ENCODE data around the gene DOCK2.
A peak's percentile ranks its signal among the peaks of the same experiment; 100 is the strongest.

Gene DOCK2

DNA sequence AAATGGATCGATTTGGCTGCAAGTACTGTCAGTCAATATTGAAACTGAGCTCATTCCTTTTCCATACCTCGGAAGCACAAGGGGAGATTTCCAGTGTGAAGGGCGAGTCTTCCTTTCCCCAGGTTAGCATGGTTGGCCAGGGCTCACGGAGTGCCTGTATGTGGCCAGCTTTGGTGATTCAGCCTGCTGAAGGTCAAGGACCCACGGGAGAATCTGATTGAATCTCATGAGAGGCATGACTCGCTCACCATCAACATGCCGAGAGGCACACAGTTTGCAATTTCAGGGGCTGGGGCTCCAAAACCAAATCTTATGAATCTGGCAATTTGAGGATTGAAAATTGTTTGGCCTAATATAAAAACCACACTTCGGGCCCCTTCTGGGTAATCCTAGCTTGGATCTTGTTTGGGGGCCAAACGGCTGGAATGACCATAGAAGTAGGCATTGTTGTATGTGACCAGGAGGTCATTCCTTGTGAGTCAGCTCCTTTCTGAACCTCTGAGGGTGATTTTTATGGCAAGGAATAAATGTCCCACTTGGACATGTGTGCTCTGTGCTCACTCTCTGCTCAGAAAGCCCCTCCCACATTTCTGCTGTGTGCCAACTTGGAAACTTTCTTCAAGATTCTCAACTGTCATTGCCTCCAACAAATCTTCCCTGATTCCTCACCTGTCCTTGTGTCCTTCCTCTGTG lies 69.8 kb downstream of the DOCK2 start:
- peak overlapping the region in 3 of 11 experiments; percentile 1 to 72 (median 10); a peak in 3 of 22 replicates for H3K4me2 ChIP-seq

DNA sequence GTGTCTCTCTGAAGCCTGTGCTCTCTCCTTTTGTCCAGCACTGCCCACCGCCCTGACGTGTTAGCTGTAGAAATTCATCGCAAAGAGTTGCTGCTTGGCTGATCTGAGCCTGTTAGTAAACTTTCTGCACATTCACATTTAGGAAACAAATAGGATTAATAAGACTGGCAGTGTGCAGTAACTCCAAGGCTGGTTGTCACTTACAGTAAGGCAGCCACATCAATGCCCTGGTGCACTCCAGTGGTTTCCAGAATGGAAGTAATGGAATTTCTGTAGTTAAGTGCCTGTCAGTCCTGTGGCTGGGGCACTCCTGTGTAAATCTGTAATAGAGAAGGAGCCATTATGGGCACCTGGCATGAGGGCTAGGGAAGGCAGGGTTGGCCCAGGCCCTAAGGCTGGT lies 70.6 kb downstream of the DOCK2 start:
- Histone ChIP-seq H3K4me1 (peaks cover 28 to 53% (median 41%) of the 10 kb centered on the region in 10 experiments), H3K27ac (no peak overlapping the region), H3K4me2 (peak overlapping the region in 2 of 11 experiments; percentile 11; a peak in 2 of 22 replicates)

More for the DNA sequence above, 69.8 kb downstream of the DOCK2 start:
- no peak for TF ChIP-seq Cebpa-rat (IDR thresholded peaks at IDR 0.05)
- H3K36me3 ChIP-seq, result peaks cover 72 to 100% (median 99%) of the 10 kb centered on the region in 11 experiments
- H3K9me3 ChIP-seq (replicated peaks in 1 of 11), result no peaks in the 10 kb centered on the region
- peaks cover 35 to 60% (median 45%) of the 10 kb centered on the region in 10 experiments for H3K4me1 ChIP-seq
- no peaks in the 10 kb centered on the region for H3K27me3 ChIP-seq
- H4K20me1 ChIP-seq, result peaks cover 0 to 74% (median 0%) of the 10 kb centered on the region in 11 experiments; a peak in 9 of 22 replicates
- no peak overlapping the region for H3K4me3 ChIP-seq
- H3K9ac ChIP-seq, result no peak overlapping the region
- H3K27ac ChIP-seq, result peak overlapping the region in 1 of 11 experiments; percentile 25; a peak in 1 of 22 replicates

GRCh38 chr5:169710675-169711074 lies 73.6 kb downstream of the DOCK2 start:
- Histone ChIP-seq H3K4me1 (peaks cover 9 to 23% (median 14%) of the 10 kb centered on the region in 10 experiments; a peak in 18 of 20 replicates), H3K36me3 (peaks cover 92 to 100% (median 99%) of the 10 kb centered on the region in 11 experiments), H3K27ac (no peak overlapping the region), H3K9ac (no peak overlapping the region), H3K9me3 (replicated peaks in 1 of 11) (peaks cover 0 to 12% (median 0%) of the 10 kb centered on the region in 11 experiments; a peak in 1 of 22 replicates), H3K27me3 (no peaks in the 10 kb centered on the region), H4K20me1 (peaks cover 0 to 43% (median 0%) of the 10 kb centered on the region in 11 experiments; a peak in 8 of 22 replicates), H3K4me2 (no peak overlapping the region), H3K4me3 (no peak overlapping the region)
- no peak for TF ChIP-seq Cebpa-rat (IDR thresholded peaks at IDR 0.05)

More for the DNA sequence above, 70.6 kb downstream of the DOCK2 start:
- peaks cover 0 to 4% (median 0%) of the 10 kb centered on the region in 11 experiments; a peak in 1 of 22 replicates for H3K9me3 ChIP-seq (replicated peaks in 1 of 11)
- TF ChIP-seq Cebpa-rat (IDR thresholded peaks at IDR 0.05), result no peak
- no peaks in the 10 kb centered on the region for H3K27me3 ChIP-seq
- no peak overlapping the region for H3K9ac ChIP-seq
- no peak overlapping the region for H3K4me3 ChIP-seq
- H4K20me1 ChIP-seq, result peaks cover 0 to 68% (median 0%) of the 10 kb centered on the region in 11 experiments; a peak in 9 of 22 replicates
- H3K36me3 ChIP-seq, result peaks cover 79 to 100% (median 99%) of the 10 kb centered on the region in 11 experiments

DNA sequence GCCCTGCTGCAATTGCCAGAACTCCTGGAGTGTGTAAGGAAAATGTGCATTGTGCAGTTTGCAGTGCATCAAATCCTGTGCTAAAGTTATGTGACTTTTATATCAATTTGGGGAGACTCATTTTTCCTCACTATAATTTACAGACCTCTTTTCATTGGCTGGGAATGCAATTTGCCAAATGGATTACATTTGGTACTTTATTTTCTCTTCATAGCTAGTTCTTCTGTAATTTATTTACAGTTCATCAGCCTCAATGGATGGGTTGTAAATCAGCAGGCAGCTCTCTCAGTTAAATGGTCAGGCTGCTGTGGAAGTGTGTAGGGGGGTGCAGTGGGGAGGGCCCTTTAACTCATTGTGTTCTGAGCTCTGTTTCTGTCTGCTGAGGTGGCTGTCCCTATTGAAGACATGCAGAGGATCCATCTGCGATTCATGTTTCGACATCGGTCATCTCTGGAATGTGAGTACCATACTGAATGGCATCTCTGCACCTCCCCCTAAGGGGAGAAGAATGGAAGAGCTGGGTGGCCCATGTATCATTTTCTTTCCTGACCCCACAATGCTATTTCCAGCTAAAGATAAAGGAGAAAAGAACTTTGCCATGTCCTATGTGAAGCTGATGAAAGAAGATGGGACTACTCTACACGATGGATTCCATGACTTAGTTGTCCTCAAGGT lies 74.6 kb downstream of the DOCK2 start:
- Histone ChIP-seq H4K20me1 (peaks cover 0 to 36% (median 0%) of the 10 kb centered on the region in 11 experiments; a peak in 8 of 22 replicates), H3K36me3 (peaks cover 94 to 100% (median 99%) of the 10 kb centered on the region in 11 experiments), H3K4me1 (peaks cover 1 to 13% (median 10%) of the 10 kb centered on the region in 10 experiments; a peak in 13 of 20 replicates), H3K27ac (no peak overlapping the region), H3K9me3 (replicated peaks in 1 of 11) (peaks cover 0 to 12% (median 0%) of the 10 kb centered on the region in 11 experiments; a peak in 1 of 22 replicates), H3K4me2 (no peak overlapping the region), H3K9ac (no peak overlapping the region), H3K27me3 (no peaks in the 10 kb centered on the region), H3K4me3 (no peak overlapping the region)
- TF ChIP-seq Cebpa-rat (IDR thresholded peaks at IDR 0.05), result no peak

- H4K20me1 ChIP-seq, result peaks cover 0 to 33% (median 0%) of the 10 kb centered on the region in 11 experiments; a peak in 8 of 22 replicates
- H3K4me3 ChIP-seq, result no peak overlapping the region
- no peak overlapping the region for H3K9ac ChIP-seq
- peaks cover 0 to 11% (median 9%) of the 10 kb centered on the region in 10 experiments; a peak in 9 of 20 replicates for H3K4me1 ChIP-seq
- H3K36me3 ChIP-seq, result peaks cover 95 to 100% (median 99%) of the 10 kb centered on the region in 11 experiments
- H3K27ac ChIP-seq, result no peak overlapping the region
- no peaks in the 10 kb centered on the region for H3K27me3 ChIP-seq
- H3K4me2 ChIP-seq, result no peak overlapping the region
- peaks cover 0 to 12% (median 0%) of the 10 kb centered on the region in 11 experiments; a peak in 1 of 22 replicates for H3K9me3 ChIP-seq (replicated peaks in 1 of 11)
- TF ChIP-seq Cebpa-rat (IDR thresholded peaks at IDR 0.05), result no peak
Observed at GRCh38 chr5:169712428-169712827, 75.4 kb downstream of the DOCK2 start.

DNA sequence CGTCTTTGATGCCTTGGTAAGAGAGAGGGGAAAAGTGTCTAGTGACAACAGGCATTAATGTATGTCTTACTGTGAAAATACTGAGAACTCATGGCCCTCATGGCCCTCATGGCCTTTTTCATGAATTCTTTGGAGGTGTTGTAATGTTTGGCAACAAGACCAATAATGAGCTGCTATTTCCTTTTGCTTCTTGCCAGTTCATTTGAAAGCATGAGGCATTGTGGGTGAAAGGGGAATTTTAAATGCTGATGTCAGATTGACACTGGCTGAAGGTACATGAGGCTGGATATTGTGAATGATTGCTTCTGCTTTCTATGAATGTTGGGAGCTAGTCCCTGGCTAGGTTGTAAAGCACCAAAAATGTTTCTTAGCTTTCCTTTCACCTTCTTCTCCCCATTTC lies 79.2 kb downstream of the DOCK2 start:
- Histone ChIP-seq H3K36me3 (peaks cover 97 to 100% (median 99%) of the 10 kb centered on the region in 11 experiments), H3K27ac (no peak overlapping the region), H3K9me3 (replicated peaks in 1 of 11) (peaks cover 0 to 16% (median 0%) of the 10 kb centered on the region in 11 experiments; a peak in 3 of 22 replicates), H3K4me1 (no peaks in the 10 kb centered on the region), H3K4me3 (no peak overlapping the region), H3K4me2 (no peak overlapping the region), H3K27me3 (no peaks in the 10 kb centered on the region), H4K20me1 (peaks cover 0 to 41% (median 0%) of the 10 kb centered on the region in 11 experiments; a peak in 6 of 22 replicates), H3K9ac (no peak overlapping the region)
- TF ChIP-seq Cebpa-rat (IDR thresholded peaks at IDR 0.05), result no peak

DNA sequence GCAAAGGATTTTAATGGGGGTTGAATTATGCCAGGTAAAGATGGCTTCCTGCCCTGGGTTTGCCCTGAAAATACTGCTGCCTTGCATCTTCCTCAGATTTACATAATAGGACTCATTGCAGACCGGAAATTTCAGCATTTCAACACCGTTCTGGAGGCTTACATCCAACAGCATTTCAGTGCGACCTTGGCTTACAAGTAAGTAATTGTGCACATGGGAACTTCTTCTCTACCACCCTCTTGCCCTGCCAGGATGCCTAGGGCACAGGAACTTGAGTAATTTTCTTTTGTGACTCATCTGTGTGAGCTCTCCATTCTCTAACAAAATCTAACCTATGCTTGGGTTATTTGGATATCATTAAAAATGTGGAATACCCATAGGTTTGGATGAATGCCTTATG lies 80.2 kb downstream of the DOCK2 start:
- no peak overlapping the region for H3K27ac ChIP-seq
- no peak overlapping the region for H3K4me2 ChIP-seq
- H3K36me3 ChIP-seq, result peaks cover 97 to 100% (median 99%) of the 10 kb centered on the region in 11 experiments
- peaks cover 0 to 16% (median 0%) of the 10 kb centered on the region in 11 experiments; a peak in 3 of 22 replicates for H3K9me3 ChIP-seq (replicated peaks in 1 of 11)
- H3K4me1 ChIP-seq, result no peaks in the 10 kb centered on the region
- no peaks in the 10 kb centered on the region for H3K27me3 ChIP-seq
- no peak for TF ChIP-seq Cebpa-rat (IDR thresholded peaks at IDR 0.05)
- peaks cover 0 to 43% (median 0%) of the 10 kb centered on the region in 11 experiments; a peak in 6 of 22 replicates for H4K20me1 ChIP-seq
- H3K4me3 ChIP-seq, result no peak overlapping the region
- H3K9ac ChIP-seq, result no peak overlapping the region

DNA sequence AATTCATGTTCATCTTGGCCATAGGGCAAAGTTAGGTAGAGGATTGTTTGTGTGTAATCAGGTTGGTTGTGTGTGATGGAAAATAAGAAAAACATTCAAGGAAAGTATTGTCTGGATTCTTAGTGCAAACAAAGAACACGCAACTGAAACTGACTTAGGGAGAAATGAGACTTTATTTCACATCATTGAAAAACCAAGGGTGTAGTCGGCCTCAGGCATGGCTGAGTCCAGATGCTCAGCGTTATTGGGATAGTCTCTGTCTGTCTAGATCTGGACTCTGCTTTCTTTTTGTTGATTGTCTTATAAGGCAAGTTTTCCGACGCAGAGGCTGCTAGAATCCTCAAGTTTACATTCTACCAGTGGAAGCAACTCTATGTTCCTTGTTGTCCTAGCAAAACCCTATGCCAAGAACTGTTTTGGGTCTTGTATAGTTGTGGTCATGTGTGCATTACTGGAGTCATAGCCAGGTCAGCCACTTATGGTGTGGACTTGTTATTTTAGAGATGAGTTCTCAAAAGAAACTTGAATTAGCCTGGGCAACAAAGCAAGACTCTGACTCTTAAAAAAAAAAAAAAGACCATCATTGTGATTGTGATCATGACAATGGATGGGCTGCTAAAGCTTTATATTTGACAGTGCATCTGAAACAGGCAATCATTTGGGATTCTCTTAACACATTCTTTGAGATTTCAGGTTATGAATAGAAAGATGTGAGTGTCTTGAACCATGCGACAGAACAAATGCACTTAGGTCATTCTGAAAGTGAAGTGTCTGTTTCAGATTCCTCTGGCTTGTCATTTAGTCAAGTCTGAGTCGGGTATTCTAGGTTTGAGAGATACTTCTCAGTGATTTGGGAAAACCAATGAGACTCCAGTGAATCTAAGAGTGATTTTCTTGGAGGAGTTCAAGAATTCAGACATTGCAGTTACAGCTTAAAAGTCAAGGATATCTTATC lies 82.6 kb downstream of the DOCK2 start:
- no peaks in the 10 kb centered on the region for H3K4me1 ChIP-seq
- no peak overlapping the region for H3K27ac ChIP-seq
- no peak overlapping the region for H3K4me2 ChIP-seq
- peaks cover 0 to 66% (median 0%) of the 10 kb centered on the region in 11 experiments; a peak in 7 of 22 replicates for H4K20me1 ChIP-seq
- H3K4me3 ChIP-seq, result no peak overlapping the region
- peaks cover 0 to 15% (median 0%) of the 10 kb centered on the region in 11 experiments; a peak in 4 of 22 replicates for H3K9me3 ChIP-seq (replicated peaks in 1 of 11)
- no peaks in the 10 kb centered on the region for H3K27me3 ChIP-seq
- H3K9ac ChIP-seq, result no peak overlapping the region
- no peak for TF ChIP-seq Cebpa-rat (IDR thresholded peaks at IDR 0.05)
- peaks cover 96 to 100% (median 99%) of the 10 kb centered on the region in 11 experiments for H3K36me3 ChIP-seq
